Transverse colon (tissue), 4 donors: Measurements from ENCODE around the gene STIM1. TPM values are rescaled to one million over a fixed set of nuclear protein-coding genes. Genes with fewer than 3 reads are reported as not detected.

Source experiments
- DNase-seq: peaks from one replicate; pipeline ENCODE4 v3.0.0-alpha.2; 2019
- H3K27ac ChIP-seq, 4 donors: fragments of 200-600 bp; sonication (generic); 2 replicates each; pipeline ENCODE4 v1.5.1; 2016 to 2018; ENCODE audit warnings: inconsistent platforms in 4 of 4
- H3K27me3 ChIP-seq: fragments of 200-600 bp; sonication (generic); 2 replicates; pipeline ENCODE4 v1.5.1; 2017; ENCODE audit warnings: inconsistent platforms
- H3K36me3 ChIP-seq, 4 donors: fragments of 200-600 bp; sonication (generic); 2 replicates each; pipeline ENCODE4 v1.5.1; 2017 to 2019; ENCODE audit warnings: inconsistent platforms in 4 of 4
- H3K4me1 ChIP-seq, 4 donors: fragments of 200-600 bp; sonication (generic); 2 replicates each; pipeline ENCODE4 v1.5.1; 2017 to 2020; ENCODE audit warnings: inconsistent platforms in 4 of 4
- H3K4me3 ChIP-seq, 4 donors: fragments of 200-600 bp; sonication (generic); 1 replicate in 1 of 4; 2 replicates in 3 of 4; pipeline versions ENCODE4 v1.5.1 to v1.6.1; 2017 to 2019; ENCODE audit warnings: inconsistent platforms in 4 of 4
- H3K9me3 ChIP-seq, 2 donors: fragments of 200-600 bp; sonication (generic); 2 replicates each; pipeline ENCODE4 v1.5.1; 2017 to 2019; ENCODE audit warnings: inconsistent platforms in 2 of 2
- EP300 ChIP-seq: sonication (generic); formaldehyde crosslinking; IDR thresholded peaks from one replicate; pipeline ENCODE4 v1.6.1; 2017; ENCODE audit warnings: antibody characterized with exemption, low read depth
- POLR2A ChIP-seq: fragments of 450-650 bp; IDR thresholded peaks from one replicate; pipeline ENCODE4 v1.6.1; 2016; ENCODE audit warnings: antibody characterized with exemption, mild to moderate bottlenecking, moderate library complexity
- POLR2AphosphoS5 ChIP-seq, 3 donors: sonication (generic); formaldehyde crosslinking; IDR thresholded peaks; one replicate each; pipeline ENCODE4 v1.6.1; 2016; ENCODE audit warnings: antibody characterized with exemption in 3 of 3
- WGBS, 2 donors: methylation state at CpG; one replicate each; pipeline ENCODE4 v1.1.5; 2018; ENCODE audit warnings: low coverage in 1 of 2; 5-methylcytosine and 5-hydroxymethylcytosine counted together
- in situ Hi-C, 4 donors: fragments of 200-750 bp; cut with MboI; loops; one replicate each; pipeline versions ENCODE4 v1.15.0 to v1.15.1; 2017; ENCODE audit warnings: low sequenced_read_pairs in 3 of 4, low pct_ligation_motif_present in 1 of 4, low pct_unique_long_range_greater_than_20kb in 1 of 4
- intact Hi-C: fragments of 100-400 bp; cut with DNase I; formaldehyde crosslinking; loops from one replicate; pipeline ENCODE4 v1.15.1; 2023; ENCODE audit warnings: low total_unique reads
- total RNA-seq, 4 donors: library from RNA; depleted of rRNA; stranded (reverse); fragments of >200 nt; gene quantifications; one replicate each; pipeline ENCODE4 v1.1.0, GENCODE V29; 2016
- TF ChIP-seq, protein P1 (sequence below), 5 experiments: fragments of 200-600 bp in 3 of 5; fragments of 450-650 bp in 2 of 5; sonication (generic) in 3 of 5; IDR thresholded peaks; 1 replicate in 2 of 5; 2 replicates in 3 of 5; pipeline ENCODE4 v1.5.1; 2016 to 2017; ENCODE audit warnings: antibody characterized with exemption in 5 of 5, inconsistent platforms in 3 of 5, mild to moderate bottlenecking in 2 of 5, moderate library complexity in 1 of 5

STIM1 gene
- total RNA-seq, 4 donors from 2014 or later = 41.2 to 79.3 (median 48.0) TPM

DNA sequence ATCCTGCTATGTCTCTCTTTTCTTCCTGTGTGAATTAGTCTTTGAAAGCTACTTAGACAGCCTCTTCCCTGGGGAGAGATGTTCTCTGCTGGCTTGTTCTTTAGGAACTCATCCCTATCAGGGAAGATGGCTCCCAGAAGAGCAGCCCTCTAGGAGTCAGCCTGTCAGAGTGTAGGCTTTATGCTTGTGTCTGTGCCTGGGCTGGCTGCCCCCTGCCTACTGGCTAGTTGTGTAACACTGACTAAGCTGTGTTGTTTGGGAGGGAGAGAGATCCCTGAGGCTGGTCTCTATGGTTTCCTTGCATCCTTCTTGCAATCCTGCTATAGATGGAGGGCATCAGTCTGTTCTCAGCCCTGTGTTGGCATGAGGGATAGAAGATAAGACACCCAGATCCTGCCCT lies 112.2 kb downstream of the STIM1 start:
- no peak overlapping the region for H3K27ac ChIP-seq
- in situ Hi-C loops (loop anchor here in 2 of 4 donors (10.0 to 25.0 kb wide), 2 partner anchors 105 to 113 kb away; partner anchors contain the start of gene STIM1 (in 2 of the 2)), intact Hi-C loops (no loop called here)
- H3K27me3 ChIP-seq = no peaks in the 10 kb centered on the region
- no peaks in the 10 kb centered on the region for H3K36me3 ChIP-seq
- no peak for TF ChIP-seq POLR2A
- no peak for TF ChIP-seq POLR2AphosphoS5 (IDR thresholded peaks at IDR 0.05)
- no peak for TF ChIP-seq EP300
- TF ChIP-seq, protein P1, sequence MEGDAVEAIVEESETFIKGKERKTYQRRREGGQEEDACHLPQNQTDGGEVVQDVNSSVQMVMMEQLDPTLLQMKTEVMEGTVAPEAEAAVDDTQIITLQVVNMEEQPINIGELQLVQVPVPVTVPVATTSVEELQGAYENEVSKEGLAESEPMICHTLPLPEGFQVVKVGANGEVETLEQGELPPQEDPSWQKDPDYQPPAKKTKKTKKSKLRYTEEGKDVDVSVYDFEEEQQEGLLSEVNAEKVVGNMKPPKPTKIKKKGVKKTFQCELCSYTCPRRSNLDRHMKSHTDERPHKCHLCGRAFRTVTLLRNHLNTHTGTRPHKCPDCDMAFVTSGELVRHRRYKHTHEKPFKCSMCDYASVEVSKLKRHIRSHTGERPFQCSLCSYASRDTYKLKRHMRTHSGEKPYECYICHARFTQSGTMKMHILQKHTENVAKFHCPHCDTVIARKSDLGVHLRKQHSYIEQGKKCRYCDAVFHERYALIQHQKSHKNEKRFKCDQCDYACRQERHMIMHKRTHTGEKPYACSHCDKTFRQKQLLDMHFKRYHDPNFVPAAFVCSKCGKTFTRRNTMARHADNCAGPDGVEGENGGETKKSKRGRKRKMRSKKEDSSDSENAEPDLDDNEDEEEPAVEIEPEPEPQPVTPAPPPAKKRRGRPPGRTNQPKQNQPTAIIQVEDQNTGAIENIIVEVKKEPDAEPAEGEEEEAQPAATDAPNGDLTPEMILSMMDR (IDR thresholded peaks at IDR 0.05) = no peak
- no peak overlapping the region for H3K4me3 ChIP-seq
- DNase-seq = no peak
- H3K4me1 ChIP-seq = peaks cover 0 to 18% (median 0%) of the 10 kb centered on the region in 4 donors
- H3K9me3 ChIP-seq = no peaks in the 10 kb centered on the region

GRCh38 chr11:3969200-3969599 lies 113.7 kb downstream of the STIM1 start:
- Histone ChIP-seq H3K9me3 (no peaks in the 10 kb centered on the region), H3K27me3 (no peaks in the 10 kb centered on the region), H3K36me3 (no peaks in the 10 kb centered on the region), H3K4me3 (no peak overlapping the region), H3K27ac (no peak overlapping the region), H3K4me1 (peaks cover 0 to 11% (median 0%) of the 10 kb centered on the region in 4 donors)
- intact Hi-C loops (no loop called here), in situ Hi-C loops (loop anchor here in 2 of 4 donors (10.0 to 25.0 kb wide), 2 partner anchors 107 to 114 kb away; partner anchors contain the start of gene STIM1 (in 2 of the 2))
- TF ChIP-seq EP300 = no peak
- TF ChIP-seq POLR2AphosphoS5 (IDR thresholded peaks at IDR 0.05) = no peak
- TF ChIP-seq, protein P1 (IDR thresholded peaks at IDR 0.05) = no peak
- no peak for TF ChIP-seq POLR2A
- no peak for DNase-seq
- 93 to 100% methylated on average over 1 to 3 of the region's 3 CpGs for WGBS, 2 donors

DNA sequence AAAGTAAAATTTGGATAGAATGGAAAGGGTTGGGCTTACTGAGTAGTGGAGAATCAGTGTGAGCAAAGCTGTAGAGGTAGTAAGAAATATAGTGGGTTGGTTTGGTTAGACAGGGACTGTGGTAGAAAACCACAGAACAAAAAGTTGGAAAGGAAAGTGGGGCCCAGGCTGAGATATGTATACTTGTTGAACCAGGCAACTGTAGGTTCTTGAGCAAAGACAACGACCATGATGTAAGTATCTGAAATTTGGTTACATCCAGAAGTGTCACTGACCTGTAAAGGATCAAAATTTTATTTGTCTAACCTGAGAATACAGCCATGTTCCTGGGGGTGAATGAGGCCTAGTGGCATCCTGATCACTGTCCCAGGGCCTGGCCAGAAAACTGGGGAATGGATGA lies 114.1 kb downstream of the STIM1 start:
- no peak overlapping the region for H3K4me3 ChIP-seq
- peaks cover 0 to 11% (median 0%) of the 10 kb centered on the region in 4 donors for H3K4me1 ChIP-seq
- no peak for DNase-seq
- intact Hi-C loops (loop anchor here (5.0 kb wide), 1 partner anchor 322 kb away; the partner anchor contains the start of gene ART1), in situ Hi-C loops (loop anchor here in 2 of 4 donors (10.0 to 25.0 kb wide), 2 partner anchors 107 to 115 kb away; partner anchors contain the start of gene STIM1 (in 2 of the 2))
- no peaks in the 10 kb centered on the region for H3K27me3 ChIP-seq
- no peak for TF ChIP-seq POLR2AphosphoS5 (IDR thresholded peaks at IDR 0.05)
- TF ChIP-seq, protein P1 (IDR thresholded peaks at IDR 0.05) = no peak
- TF ChIP-seq POLR2A = no peak
- TF ChIP-seq EP300 = no peak
- no peaks in the 10 kb centered on the region for H3K9me3 ChIP-seq
- H3K27ac ChIP-seq = no peak overlapping the region
- no peaks in the 10 kb centered on the region for H3K36me3 ChIP-seq
- WGBS, 2 donors = 67 to 93% methylated on average over 1 of the region's 1 CpG

- H3K27ac ChIP-seq = no peak overlapping the region
- in situ Hi-C loops = loop anchor here in 1 of 4 donors (25.0 kb wide), 1 partner anchor 108 kb away; the partner anchor contains the start of gene STIM1
Measured at GRCh38 chr11:3970108-3970507, 114.6 kb downstream of the STIM1 start.

More at GRCh38 chr11:3970108-3970507, 114.6 kb downstream of the STIM1 start:
- DNase-seq = no peak
- Histone ChIP-seq H3K27me3 (no peaks in the 10 kb centered on the region), H3K36me3 (no peaks in the 10 kb centered on the region), H3K4me3 (no peak overlapping the region), H3K4me1 (peaks cover 0 to 11% (median 0%) of the 10 kb centered on the region in 4 donors), H3K9me3 (no peaks in the 10 kb centered on the region)
- TF ChIP-seq POLR2A = no peak
- TF ChIP-seq, protein P1 (IDR thresholded peaks at IDR 0.05) = no peak
- no peak for TF ChIP-seq EP300
- no peak for TF ChIP-seq POLR2AphosphoS5 (IDR thresholded peaks at IDR 0.05)
- intact Hi-C loops = loop anchor here (5.0 kb wide), 1 partner anchor 323 kb away; the partner anchor contains the start of gene ART1
- WGBS, 2 donors = 100% methylated on average over 2 of the region's 2 CpGs; no CpG with 5 or more reads in 1 of the 2 donors
